Left hindlimb (tissue), 1 donor: ENCODE data around the gene PGP.
"Not testable (repeated sequence)": the region's sequence is repeated elsewhere in the genome, so short reads cannot be mapped to it uniquely, and the experiment has no call there.

Source experiments
- DNase-seq: peaks from one replicate; pipeline ENCODE4 v3.0.0-alpha.2; 2018

PGP gene

GRCh38 chr16:2213817-2214718, 572 bp downstream of the PGP start:
- DNase-seq: no peak

GRCh38 chr16:2212362-2213324, 2.0 kb downstream of the PGP start:
- peak; percentile 49 for DNase-seq

GRCh38 chr16:2211923-2212347, 2.7 kb downstream of the PGP start:
- DNase-seq: no peak

- DNase-seq: peak; percentile 31
These were observed 4.0 kb downstream of the PGP start, which contains the start of gene BRICD5 for GRCh38 chr16:2210386-2211365. Gene BRICD5, minus strand, starts transcription at chr16:2210863. Its CDS starts 30 bp downstream, at chr16:2210833.

GRCh38 chr16:2210009-2210332, 4.7 kb downstream of the PGP start:
- DNase-seq: no peak

GRCh38 chr16:2209258-2210008, 5.2 kb downstream of the PGP start:
- DNase-seq: no peak

GRCh38 chr16:2208772-2209171, 5.9 kb downstream of the PGP start:
- DNase-seq: no peak

GRCh38 chr16:2208308-2208707, 6.3 kb downstream of the PGP start:
- peak; percentile 44 for DNase-seq

GRCh38 chr16:2207872-2208271, 6.8 kb downstream of the PGP start:
- no peak for DNase-seq

GRCh38 chr16:2206780-2207433, 7.7 kb downstream of the PGP start:
- no peak for DNase-seq

GRCh38 chr16:2206420-2206779, 8.2 kb downstream of the PGP start:
- peak; percentile 40 for DNase-seq

- DNase-seq: no peak
These were observed 8.7 kb downstream of the PGP start for GRCh38 chr16:2205967-2206313.

GRCh38 chr16:2205104-2205966, 9.3 kb downstream of the PGP start, which contains the start of gene MLST8:
Gene MLST8, plus strand, starts transcription at chr16:2205454. Its CDS starts 632 bp downstream, at chr16:2206086.
- DNase-seq: peak; percentile 91

- no peak for DNase-seq
These were observed 10.1 kb downstream of the PGP start for GRCh38 chr16:2204416-2205103.

- DNase-seq: not testable (repeated sequence)
These were observed 11.4 kb downstream of the PGP start for GRCh38 chr16:2203119-2203688.

- no peak for DNase-seq
These were observed 14.3 kb downstream of the PGP start for GRCh38 chr16:2200313-2200712.

- no peak for DNase-seq
These were observed 15.0 kb downstream of the PGP start for GRCh38 chr16:2199621-2200139.

GRCh38 chr16:2199095-2199494, 15.5 kb downstream of the PGP start:
- DNase-seq: no peak

GRCh38 chr16:2198283-2198682, 16.4 kb downstream of the PGP start:
- DNase-seq: no peak
